K562 (cell line): Measurements from ENCODE around the gene PDIA5. TPM values are rescaled to one million over a fixed set of nuclear protein-coding genes. Genes with fewer than 3 reads are reported as not detected.
A peak's percentile ranks its signal among the peaks of the same experiment; 100 is the strongest.

Experiments used
- BRD9 ChIP-seq: fragments of 450-650 bp; IDR thresholded peaks from 2 replicates; pipeline ENCODE4 v1.6.1; 2018; ENCODE audit warnings: low read depth; ENCODE audit not compliant: partially characterized antibody
- CTBP1 ChIP-seq: fragments of 450-650 bp; IDR thresholded peaks from 2 replicates; pipeline ENCODE4 v1.6.1; 2016; ENCODE audit warnings: borderline replicate concordance
- HNRNPL ChIP-seq: fragments of 200-400 bp; formaldehyde crosslinking; IDR thresholded peaks from 2 replicates; pipeline ENCODE4 v1.6.1; 2017; ENCODE audit warnings: low read depth, mild to moderate bottlenecking, low read length
- JUNB ChIP-seq: fragments of 450-650 bp; formaldehyde crosslinking; conservative IDR thresholded peaks from 2 replicates; pipeline ENCODE4 v1.4.0; 2020; ENCODE audit warnings: mild to moderate bottlenecking
- L3MBTL2 ChIP-seq: fragments of 450-650 bp; IDR thresholded peaks from 2 replicates; pipeline ENCODE4 v1.6.1; 2016; ENCODE audit warnings: mild to moderate bottlenecking, moderate library complexity
- LCOR ChIP-seq: sonication (generic); formaldehyde crosslinking; IDR thresholded peaks from 2 replicates; pipeline ENCODE4 v1.8.0; 2022; ENCODE audit warnings: mild to moderate bottlenecking, missing genetic modification reagents
- NR4A1 ChIP-seq, 2 experiments: fragments of 250-450 bp in 1 of 2; fragments of 450-650 bp in 1 of 2; sonication (Bioruptor Pico) in 1 of 2; IDR thresholded peaks; 2 replicates each; pipeline versions ENCODE4 v1.4.0 to v1.6.1; 2016 to 2020; ENCODE audit warnings: mild to moderate bottlenecking in 2 of 2, missing compliant biosample characterization in 1 of 2, missing genetic modification characterization in 1 of 2, moderate library complexity in 1 of 2
- PURB ChIP-seq: sonication (generic); formaldehyde crosslinking; IDR thresholded peaks from 2 replicates; pipeline ENCODE4 v1.9.0; 2021; ENCODE audit warnings: low read depth, mild to moderate bottlenecking, missing genetic modification reagents
- RFX7 ChIP-seq: fragments of 250-450 bp; sonication (Bioruptor Pico); IDR thresholded peaks from 2 replicates; pipeline ENCODE4 v1.5.1; 2021; ENCODE audit warnings: mild to moderate bottlenecking
- SAFB2 ChIP-seq: fragments of 200-400 bp; formaldehyde crosslinking; IDR thresholded peaks from 2 replicates; pipeline ENCODE4 v1.6.1; 2018; ENCODE audit warnings: borderline replicate concordance, low read length, low read depth, moderate library complexity; ENCODE audit not compliant: severe bottlenecking
- SIN3A ChIP-seq, 2 experiments: fragments of 150-350 bp in 1 of 2; IDR thresholded peaks; 2 replicates each; pipeline ENCODE4 v1.6.1; 2011 to 2016; ENCODE audit warnings: borderline replicate concordance in 2 of 2, low read depth in 2 of 2, low read length in 2 of 2, mild to moderate bottlenecking in 2 of 2, moderate library complexity in 2 of 2; ENCODE audit not compliant: control insufficient read depth in 1 of 2
- TAL1 ChIP-seq: fragments of 450-650 bp; IDR thresholded peaks from 2 replicates; pipeline ENCODE4 v1.6.1; 2016; ENCODE audit warnings: mild to moderate bottlenecking
- TOE1 ChIP-seq, 2 experiments: fragments of 450-650 bp in 1 of 2; sonication (generic) in 1 of 2; formaldehyde crosslinking in 1 of 2; IDR thresholded peaks; 2 replicates each; pipeline versions ENCODE4 v1.7.1 to v1.8.0; 2016 to 2022; ENCODE audit warnings: borderline replicate concordance in 2 of 2, mild to moderate bottlenecking in 2 of 2, antibody characterized with exemption in 1 of 2, inconsistent platforms in 1 of 2, low read depth in 1 of 2, missing genetic modification reagents in 1 of 2, moderate library complexity in 1 of 2
- ZBTB1 ChIP-seq: sonication (generic); formaldehyde crosslinking; IDR thresholded peaks from 2 replicates; pipeline ENCODE4 v1.8.1; 2023; ENCODE audit warnings: missing genetic modification reagents, low read depth, mild to moderate bottlenecking, borderline replicate concordance
- ZC3H11A ChIP-seq: IDR thresholded peaks from 2 replicates; pipeline ENCODE4 v1.6.1; 2012; ENCODE audit warnings: low read depth, low read length, improper control_type of control experiment
- ZNF12 ChIP-seq: sonication (generic); formaldehyde crosslinking; IDR thresholded peaks from 2 replicates; pipeline ENCODE4 v1.4.0; 2020; ENCODE audit warnings: mild to moderate bottlenecking, missing genetic modification reagents
- ZNF143 ChIP-seq: sonication (generic); formaldehyde crosslinking; IDR thresholded peaks from 2 replicates; pipeline ENCODE4 v1.9.0; 2022; ENCODE audit warnings: mild to moderate bottlenecking, missing genetic modification reagents
- ZNF707 ChIP-seq: fragments of 250-450 bp; sonication (Bioruptor Pico); conservative IDR thresholded peaks from 2 replicates; pipeline ENCODE4 v1.8.0; 2022; ENCODE audit warnings: inconsistent platforms, mild to moderate bottlenecking, moderate library complexity
- ZNF76 ChIP-seq: fragments of 250-450 bp; sonication (Bioruptor Pico); IDR thresholded peaks from 2 replicates; pipeline ENCODE4 v1.4.0; 2020; ENCODE audit warnings: mild to moderate bottlenecking, moderate library complexity, borderline replicate concordance
- polyA plus RNA-seq, 8 experiments: library from polyadenylated mRNA; depleted of rRNA in 4 of 8; stranded (reverse) in 5 of 8; unstranded in 3 of 8; fragments of >200 nt; fragmentation: Nextera tagmentation in 2 of 8; fragmentation: Illumina TruSeq in 1 of 8; extraction: Ambion mirVana in 2 of 8; extraction: Trizol in 1 of 8; gene quantifications; 2 replicates each; pipeline versions ENCODE4 v1.2.1 to v1.2.3, GENCODE V29; 2011 to 2014; ENCODE audit warnings: inconsistent platforms in 1 of 8, missing spikeins in 1 of 8
- total RNA-seq, 7 experiments: library from RNA; depleted of rRNA in 6 of 7; stranded (reverse); fragments of >200 nt in 6 of 7; fragmentation: Illumina TruSeq in 2 of 7; extraction: Trizol in 2 of 7; gene quantifications; 2 replicates each; pipeline versions ENCODE4 v1.2.1 to v1.2.3, GENCODE V29; 2011 to 2021; ENCODE audit warnings: low replicate concordance in 1 of 7
- TF ChIP-seq, protein P1 (sequence below): fragments of 450-650 bp; IDR thresholded peaks from 2 replicates; pipeline ENCODE4 v1.6.1; 2016; ENCODE audit warnings: borderline replicate concordance
- TF ChIP-seq, protein P2 (sequence below): sonication (generic); formaldehyde crosslinking; IDR thresholded peaks from 2 replicates; pipeline ENCODE4 v1.8.0; 2022; ENCODE audit warnings: missing genetic modification reagents, mild to moderate bottlenecking, borderline replicate concordance
- TF ChIP-seq, protein P3 (sequence below): sonication (generic); formaldehyde crosslinking; IDR thresholded peaks from 2 replicates; pipeline ENCODE4 v1.8.1; 2023; ENCODE audit warnings: mild to moderate bottlenecking, missing genetic modification reagents

Gene PDIA5
- total and polyA plus RNA-seq, 9 of the 15 experiments (the other 6 are each of a cell fraction or from before 2014, with no cell fraction given): 3.4 to 31.8 (median 19.6) TPM

DNA sequence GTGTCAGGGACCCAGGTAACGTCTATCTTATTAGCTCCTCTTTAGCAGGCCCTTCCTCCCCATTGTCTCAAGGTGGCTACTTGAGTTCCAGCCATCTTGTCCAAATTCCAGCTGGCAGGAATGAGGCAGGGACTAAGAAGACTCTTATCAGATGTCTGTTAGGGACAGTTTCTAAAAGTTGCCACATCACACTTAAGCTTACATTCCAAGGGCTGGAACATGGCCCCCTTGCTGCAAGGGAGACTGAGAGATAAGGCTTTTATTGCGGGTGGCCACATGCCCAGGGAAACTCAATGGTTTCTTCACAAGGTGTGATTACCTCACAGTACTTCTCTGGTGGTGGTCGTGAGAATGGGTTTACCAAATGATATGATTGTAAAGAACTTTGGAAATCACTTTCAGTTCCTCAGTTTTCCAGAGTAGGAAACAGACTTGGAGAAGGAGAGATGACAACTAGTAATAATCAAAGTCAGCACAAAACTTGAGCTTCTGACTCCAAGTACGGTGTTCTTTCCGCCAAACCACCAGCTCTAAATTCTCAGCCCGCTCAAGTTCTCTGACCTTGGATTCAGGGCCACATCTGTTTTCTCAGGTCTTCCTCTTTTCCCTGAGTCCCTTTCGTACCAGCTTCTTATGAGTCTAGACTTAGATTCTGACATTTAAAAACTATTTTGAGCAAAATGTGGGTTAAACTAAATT, 14.2 kb downstream of the PDIA5 start (continued):
- TF ChIP-seq, protein P1, sequence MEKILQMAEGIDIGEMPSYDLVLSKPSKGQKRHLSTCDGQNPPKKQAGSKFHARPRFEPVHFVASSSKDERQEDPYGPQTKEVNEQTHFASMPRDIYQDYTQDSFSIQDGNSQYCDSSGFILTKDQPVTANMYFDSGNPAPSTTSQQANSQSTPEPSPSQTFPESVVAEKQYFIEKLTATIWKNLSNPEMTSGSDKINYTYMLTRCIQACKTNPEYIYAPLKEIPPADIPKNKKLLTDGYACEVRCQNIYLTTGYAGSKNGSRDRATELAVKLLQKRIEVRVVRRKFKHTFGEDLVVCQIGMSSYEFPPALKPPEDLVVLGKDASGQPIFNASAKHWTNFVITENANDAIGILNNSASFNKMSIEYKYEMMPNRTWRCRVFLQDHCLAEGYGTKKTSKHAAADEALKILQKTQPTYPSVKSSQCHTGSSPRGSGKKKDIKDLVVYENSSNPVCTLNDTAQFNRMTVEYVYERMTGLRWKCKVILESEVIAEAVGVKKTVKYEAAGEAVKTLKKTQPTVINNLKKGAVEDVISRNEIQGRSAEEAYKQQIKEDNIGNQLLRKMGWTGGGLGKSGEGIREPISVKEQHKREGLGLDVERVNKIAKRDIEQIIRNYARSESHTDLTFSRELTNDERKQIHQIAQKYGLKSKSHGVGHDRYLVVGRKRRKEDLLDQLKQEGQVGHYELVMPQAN: no peak
- TF ChIP-seq CTBP1: peak; percentile 77; the same call in 1 of the 2 replicates
- no peak for TF ChIP-seq ZNF707
- no peak for TF ChIP-seq JUNB
- no peak for TF ChIP-seq LCOR (CRISPR knock-in tag)
- peak; percentile 58; the same call in 1 of the 2 replicates for TF ChIP-seq TAL1
- no peak for TF ChIP-seq TOE1 (IDR thresholded peaks at IDR 0.05; ENCODE audit: borderline replicate concordance)
- TF ChIP-seq TOE1 (CRISPR knock-in tag; IDR thresholded peaks at IDR 0.05; ENCODE audit: borderline replicate concordance, low read depth): no peak
- TF ChIP-seq ZNF143 (CRISPR knock-in tag): no peak
- TF ChIP-seq L3MBTL2: peak; percentile 85
- no peak for TF ChIP-seq ZBTB1 (CRISPR knock-in tag)
- no peak for TF ChIP-seq NR4A1 (CRISPR knock-in tag; IDR thresholded peaks at IDR 0.05)
- no peak for TF ChIP-seq NR4A1 (tag; IDR thresholded peaks at IDR 0.05)
- TF ChIP-seq ZNF76 (CRISPR knock-in tag): no peak
- no peak for TF ChIP-seq SAFB2
- no peak for TF ChIP-seq SIN3A (IDR thresholded peaks at IDR 0.05; ENCODE audit: borderline replicate concordance in 2 of 2, control insufficient read depth in 1 of 2, low read depth in 2 of 2, low read length in 2 of 2)
- no peak for TF ChIP-seq ZNF12
- no peak for TF ChIP-seq PURB (CRISPR knock-in tag)
- TF ChIP-seq HNRNPL: no peak
- TF ChIP-seq, protein P2, sequence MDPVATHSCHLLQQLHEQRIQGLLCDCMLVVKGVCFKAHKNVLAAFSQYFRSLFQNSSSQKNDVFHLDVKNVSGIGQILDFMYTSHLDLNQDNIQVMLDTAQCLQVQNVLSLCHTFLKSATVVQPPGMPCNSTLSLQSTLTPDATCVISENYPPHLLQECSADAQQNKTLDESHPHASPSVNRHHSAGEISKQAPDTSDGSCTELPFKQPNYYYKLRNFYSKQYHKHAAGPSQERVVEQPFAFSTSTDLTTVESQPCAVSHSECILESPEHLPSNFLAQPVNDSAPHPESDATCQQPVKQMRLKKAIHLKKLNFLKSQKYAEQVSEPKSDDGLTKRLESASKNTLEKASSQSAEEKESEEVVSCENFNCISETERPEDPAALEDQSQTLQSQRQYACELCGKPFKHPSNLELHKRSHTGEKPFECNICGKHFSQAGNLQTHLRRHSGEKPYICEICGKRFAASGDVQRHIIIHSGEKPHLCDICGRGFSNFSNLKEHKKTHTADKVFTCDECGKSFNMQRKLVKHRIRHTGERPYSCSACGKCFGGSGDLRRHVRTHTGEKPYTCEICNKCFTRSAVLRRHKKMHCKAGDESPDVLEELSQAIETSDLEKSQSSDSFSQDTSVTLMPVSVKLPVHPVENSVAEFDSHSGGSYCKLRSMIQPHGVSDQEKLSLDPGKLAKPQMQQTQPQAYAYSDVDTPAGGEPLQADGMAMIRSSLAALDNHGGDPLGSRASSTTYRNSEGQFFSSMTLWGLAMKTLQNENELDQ (CRISPR knock-in tag): no peak
- TF ChIP-seq RFX7 (CRISPR knock-in tag): no peak
- TF ChIP-seq BRD9: no peak
- TF ChIP-seq, protein P3, sequence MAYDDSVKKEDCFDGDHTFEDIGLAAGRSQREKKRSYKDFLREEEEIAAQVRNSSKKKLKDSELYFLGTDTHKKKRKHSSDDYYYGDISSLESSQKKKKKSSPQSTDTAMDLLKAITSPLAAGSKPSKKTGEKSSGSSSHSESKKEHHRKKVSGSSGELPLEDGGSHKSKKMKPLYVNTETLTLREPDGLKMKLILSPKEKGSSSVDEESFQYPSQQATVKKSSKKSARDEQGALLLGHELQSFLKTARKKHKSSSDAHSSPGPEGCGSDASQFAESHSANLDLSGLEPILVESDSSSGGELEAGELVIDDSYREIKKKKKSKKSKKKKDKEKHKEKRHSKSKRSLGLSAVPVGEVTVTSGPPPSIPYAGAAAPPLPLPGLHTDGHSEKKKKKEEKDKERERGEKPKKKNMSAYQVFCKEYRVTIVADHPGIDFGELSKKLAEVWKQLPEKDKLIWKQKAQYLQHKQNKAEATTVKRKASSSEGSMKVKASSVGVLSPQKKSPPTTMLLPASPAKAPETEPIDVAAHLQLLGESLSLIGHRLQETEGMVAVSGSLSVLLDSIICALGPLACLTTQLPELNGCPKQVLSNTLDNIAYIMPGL (CRISPR knock-in tag): no peak
- TF ChIP-seq ZC3H11A: no peak
